ENCODE measurements around the gene MNDA.

DNA sequence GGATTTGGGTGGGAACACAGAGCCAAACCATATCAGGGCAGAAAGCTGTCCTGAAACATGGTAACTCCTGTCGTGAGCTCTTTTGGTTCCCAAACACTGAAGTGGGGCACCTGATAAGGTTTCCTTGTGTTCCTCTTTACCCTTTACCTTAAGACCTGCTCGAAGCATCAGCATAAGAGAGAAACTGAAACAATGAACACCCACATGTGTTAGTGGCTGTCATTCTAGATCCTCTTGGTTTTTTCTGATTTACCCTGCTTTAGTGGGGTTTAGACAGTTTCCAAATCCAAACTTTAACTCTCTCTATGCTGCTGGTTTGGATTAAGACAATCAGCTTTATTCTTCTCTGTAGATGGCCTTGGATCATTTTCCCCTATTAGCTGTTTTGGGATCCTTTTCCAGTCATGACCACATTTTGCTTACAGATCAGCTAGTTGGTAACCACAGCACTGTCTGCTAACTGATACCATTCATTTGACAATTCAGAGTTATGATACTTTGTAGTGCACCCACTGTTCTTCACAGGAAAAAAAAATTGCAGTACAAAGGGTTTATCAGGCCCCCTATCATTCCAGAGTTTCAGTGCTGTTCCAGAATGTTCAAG is 975 bp upstream of the MNDA start:
- TF ChIP-seq POLR2A (IDR thresholded peaks at IDR 0.05) (no peak), POLR2AphosphoS5 (IDR thresholded peaks at IDR 0.05) (no peak), EP300 (IDR thresholded peaks at IDR 0.05) (no peak)
- TF ChIP-seq, protein P1, sequence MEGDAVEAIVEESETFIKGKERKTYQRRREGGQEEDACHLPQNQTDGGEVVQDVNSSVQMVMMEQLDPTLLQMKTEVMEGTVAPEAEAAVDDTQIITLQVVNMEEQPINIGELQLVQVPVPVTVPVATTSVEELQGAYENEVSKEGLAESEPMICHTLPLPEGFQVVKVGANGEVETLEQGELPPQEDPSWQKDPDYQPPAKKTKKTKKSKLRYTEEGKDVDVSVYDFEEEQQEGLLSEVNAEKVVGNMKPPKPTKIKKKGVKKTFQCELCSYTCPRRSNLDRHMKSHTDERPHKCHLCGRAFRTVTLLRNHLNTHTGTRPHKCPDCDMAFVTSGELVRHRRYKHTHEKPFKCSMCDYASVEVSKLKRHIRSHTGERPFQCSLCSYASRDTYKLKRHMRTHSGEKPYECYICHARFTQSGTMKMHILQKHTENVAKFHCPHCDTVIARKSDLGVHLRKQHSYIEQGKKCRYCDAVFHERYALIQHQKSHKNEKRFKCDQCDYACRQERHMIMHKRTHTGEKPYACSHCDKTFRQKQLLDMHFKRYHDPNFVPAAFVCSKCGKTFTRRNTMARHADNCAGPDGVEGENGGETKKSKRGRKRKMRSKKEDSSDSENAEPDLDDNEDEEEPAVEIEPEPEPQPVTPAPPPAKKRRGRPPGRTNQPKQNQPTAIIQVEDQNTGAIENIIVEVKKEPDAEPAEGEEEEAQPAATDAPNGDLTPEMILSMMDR (IDR thresholded peaks at IDR 0.05), result no peak

All from sigmoid colon (tissue), 4 donors.